HepG2 (cell line): ENCODE measurements around the gene CSNK1G1. TPM values are rescaled to one million over a fixed set of nuclear protein-coding genes. Genes with fewer than 3 reads are reported as not detected.

Source experiments
- ETV5 ChIP-seq: IDR thresholded peaks from 2 replicates; pipeline ENCODE4 v1.6.1; 2018; ENCODE audit warnings: missing biosample characterization, missing genetic modification reagents, inconsistent platforms, borderline replicate concordance
- HES4 ChIP-seq: sonication (generic); formaldehyde crosslinking; IDR thresholded peaks from 2 replicates; pipeline ENCODE4 v1.9.0; 2021; ENCODE audit warnings: mild to moderate bottlenecking, missing genetic modification reagents, borderline replicate concordance
- NR0B2 ChIP-seq: sonication (generic); formaldehyde crosslinking; IDR thresholded peaks from 2 replicates; pipeline ENCODE4 v1.4.0; 2020; ENCODE audit warnings: mild to moderate bottlenecking, missing genetic modification reagents
- PBX2 ChIP-seq: IDR thresholded peaks from 2 replicates; pipeline ENCODE4 v1.6.1; 2016; ENCODE audit warnings: control low read depth
- RBFOX2 ChIP-seq: fragments of 200-400 bp; formaldehyde crosslinking; IDR thresholded peaks from 2 replicates; pipeline ENCODE4 v1.6.1; 2017; ENCODE audit warnings: low read depth, mild to moderate bottlenecking, low read length
- RXRB ChIP-seq: IDR thresholded peaks from 2 replicates; pipeline ENCODE4 v1.6.1; 2016; ENCODE audit warnings: borderline replicate concordance, missing genetic modification reagents, missing compliant biosample characterization
- THAP9 ChIP-seq: sonication (generic); formaldehyde crosslinking; IDR thresholded peaks from 2 replicates; pipeline ENCODE4; 2020; ENCODE audit warnings: missing genetic modification reagents, mild to moderate bottlenecking, borderline replicate concordance
- ZNF235 ChIP-seq: sonication (generic); formaldehyde crosslinking; IDR thresholded peaks from 2 replicates; pipeline ENCODE4 v1.8.1; 2023; ENCODE audit warnings: mild to moderate bottlenecking, missing genetic modification reagents, borderline replicate concordance
- ZNF260 ChIP-seq: sonication (generic); formaldehyde crosslinking; IDR thresholded peaks from 2 replicates; pipeline ENCODE4 v1.4.0; 2020; ENCODE audit warnings: missing genetic modification reagents, low read depth, mild to moderate bottlenecking, borderline replicate concordance
- ZNF317 ChIP-seq: sonication (generic); formaldehyde crosslinking; IDR thresholded peaks from 2 replicates; pipeline ENCODE4 v1.5.0; 2020; ENCODE audit warnings: mild to moderate bottlenecking, missing genetic modification reagents
- ZNF510 ChIP-seq: sonication (generic); formaldehyde crosslinking; IDR thresholded peaks from 2 replicates; pipeline ENCODE4 v1.4.0; 2020; ENCODE audit warnings: low read depth, mild to moderate bottlenecking, missing genetic modification reagents
- ZNF563 ChIP-seq: sonication (generic); formaldehyde crosslinking; IDR thresholded peaks from 2 replicates; pipeline ENCODE4 v1.8.0; 2022; ENCODE audit warnings: mild to moderate bottlenecking, moderate library complexity, missing genetic modification reagents
- ZNF564 ChIP-seq: sonication (generic); formaldehyde crosslinking; IDR thresholded peaks from 2 replicates; pipeline ENCODE4 v1.8.1; 2023; ENCODE audit warnings: mild to moderate bottlenecking, missing genetic modification reagents
- polyA plus RNA-seq, 8 experiments: library from polyadenylated mRNA; depleted of rRNA in 3 of 8; stranded (reverse) in 7 of 8; unstranded in 1 of 8; fragments of >200 nt; fragmentation: Illumina TruSeq in 4 of 8; extraction: Trizol in 4 of 8; gene quantifications; 2 replicates each; pipeline versions ENCODE4 v1.2.1 to v1.2.3, GENCODE V29; 2011 to 2016; ENCODE audit warnings: low read depth in 4 of 8, missing spikeins in 1 of 8, mixed read lengths in 1 of 8; ENCODE audit not compliant: insufficient read depth in 1 of 8
- total RNA-seq, 5 experiments: library from RNA; depleted of rRNA; stranded (reverse); fragments of >200 nt; fragmentation: Illumina TruSeq; extraction: Trizol; gene quantifications; 2 replicates each; pipeline ENCODE4 v1.2.3, GENCODE V29; 2016; ENCODE audit warnings: low read depth in 1 of 5
- TF ChIP-seq, protein P1 (sequence below): sonication (generic); formaldehyde crosslinking; conservative IDR thresholded peaks from 2 replicates; pipeline ENCODE4 v1.4.0; 2020; ENCODE audit warnings: missing genetic modification reagents
- TF ChIP-seq, protein P2 (sequence below): sonication (generic); formaldehyde crosslinking; IDR thresholded peaks from 2 replicates; pipeline ENCODE4 v1.4.0; 2020; ENCODE audit warnings: missing genetic modification reagents
- TF ChIP-seq, protein P3 (sequence below): sonication (generic); formaldehyde crosslinking; IDR thresholded peaks from 2 replicates; pipeline ENCODE4 v1.9.0; 2021; ENCODE audit warnings: missing genetic modification reagents, borderline replicate concordance

Gene CSNK1G1
- total and polyA plus RNA-seq, 2 of the 13 experiments (the other 11 are each of a cell fraction or from before 2014, with no cell fraction given): 8.5 to 12.6 TPM

- TF ChIP-seq NR0B2 (CRISPR knock-in tag) (no peak), THAP9 (CRISPR knock-in tag) (no peak), RBFOX2 (peak; percentile 52), HES4 (CRISPR knock-in tag) (0 out of 2 replicates have a peak, but pooled peaks have one; percentile 46), ZNF563 (0 out of 2 replicates have a peak, but pooled peaks have one; percentile 45), ETV5 (CRISPR knock-in tag) (no peak), ZNF564 (0 out of 2 replicates have a peak, but pooled peaks have one; percentile 59), ZNF235 (peak; percentile 27; the same call in 1 of the 2 replicates), RXRB (CRISPR knock-in tag) (no peak), ZNF260 (CRISPR knock-in tag) (no peak), PBX2 (CRISPR knock-in tag) (no peak), ZNF510 (CRISPR knock-in tag) (no peak), ZNF317 (CRISPR knock-in tag) (peak; percentile 56; the same call in 1 of the 2 replicates)
- TF ChIP-seq, protein P1, sequence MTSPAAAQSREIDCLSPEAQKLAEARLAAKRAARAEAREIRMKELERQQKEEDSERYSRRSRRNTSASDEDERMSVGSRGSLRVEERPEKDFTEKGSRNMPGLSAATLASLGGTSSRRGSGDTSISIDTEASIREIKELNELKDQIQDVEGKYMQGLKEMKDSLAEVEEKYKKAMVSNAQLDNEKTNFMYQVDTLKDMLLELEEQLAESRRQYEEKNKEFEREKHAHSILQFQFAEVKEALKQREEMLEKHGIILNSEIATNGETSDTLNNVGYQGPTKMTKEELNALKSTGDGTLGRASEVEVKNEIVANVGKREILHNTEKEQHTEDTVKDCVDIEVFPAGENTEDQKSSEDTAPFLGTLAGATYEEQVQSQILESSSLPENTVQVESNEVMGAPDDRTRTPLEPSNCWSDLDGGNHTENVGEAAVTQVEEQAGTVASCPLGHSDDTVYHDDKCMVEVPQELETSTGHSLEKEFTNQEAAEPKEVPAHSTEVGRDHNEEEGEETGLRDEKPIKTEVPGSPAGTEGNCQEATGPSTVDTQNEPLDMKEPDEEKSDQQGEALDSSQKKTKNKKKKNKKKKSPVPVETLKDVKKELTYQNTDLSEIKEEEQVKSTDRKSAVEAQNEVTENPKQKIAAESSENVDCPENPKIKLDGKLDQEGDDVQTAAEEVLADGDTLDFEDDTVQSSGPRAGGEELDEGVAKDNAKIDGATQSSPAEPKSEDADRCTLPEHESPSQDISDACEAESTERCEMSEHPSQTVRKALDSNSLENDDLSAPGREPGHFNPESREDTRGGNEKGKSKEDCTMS: no peak
- TF ChIP-seq, protein P2, sequence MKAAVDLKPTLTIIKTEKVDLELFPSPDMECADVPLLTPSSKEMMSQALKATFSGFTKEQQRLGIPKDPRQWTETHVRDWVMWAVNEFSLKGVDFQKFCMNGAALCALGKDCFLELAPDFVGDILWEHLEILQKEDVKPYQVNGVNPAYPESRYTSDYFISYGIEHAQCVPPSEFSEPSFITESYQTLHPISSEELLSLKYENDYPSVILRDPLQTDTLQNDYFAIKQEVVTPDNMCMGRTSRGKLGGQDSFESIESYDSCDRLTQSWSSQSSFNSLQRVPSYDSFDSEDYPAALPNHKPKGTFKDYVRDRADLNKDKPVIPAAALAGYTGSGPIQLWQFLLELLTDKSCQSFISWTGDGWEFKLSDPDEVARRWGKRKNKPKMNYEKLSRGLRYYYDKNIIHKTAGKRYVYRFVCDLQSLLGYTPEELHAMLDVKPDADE (CRISPR knock-in tag): no peak
- TF ChIP-seq, protein P3, sequence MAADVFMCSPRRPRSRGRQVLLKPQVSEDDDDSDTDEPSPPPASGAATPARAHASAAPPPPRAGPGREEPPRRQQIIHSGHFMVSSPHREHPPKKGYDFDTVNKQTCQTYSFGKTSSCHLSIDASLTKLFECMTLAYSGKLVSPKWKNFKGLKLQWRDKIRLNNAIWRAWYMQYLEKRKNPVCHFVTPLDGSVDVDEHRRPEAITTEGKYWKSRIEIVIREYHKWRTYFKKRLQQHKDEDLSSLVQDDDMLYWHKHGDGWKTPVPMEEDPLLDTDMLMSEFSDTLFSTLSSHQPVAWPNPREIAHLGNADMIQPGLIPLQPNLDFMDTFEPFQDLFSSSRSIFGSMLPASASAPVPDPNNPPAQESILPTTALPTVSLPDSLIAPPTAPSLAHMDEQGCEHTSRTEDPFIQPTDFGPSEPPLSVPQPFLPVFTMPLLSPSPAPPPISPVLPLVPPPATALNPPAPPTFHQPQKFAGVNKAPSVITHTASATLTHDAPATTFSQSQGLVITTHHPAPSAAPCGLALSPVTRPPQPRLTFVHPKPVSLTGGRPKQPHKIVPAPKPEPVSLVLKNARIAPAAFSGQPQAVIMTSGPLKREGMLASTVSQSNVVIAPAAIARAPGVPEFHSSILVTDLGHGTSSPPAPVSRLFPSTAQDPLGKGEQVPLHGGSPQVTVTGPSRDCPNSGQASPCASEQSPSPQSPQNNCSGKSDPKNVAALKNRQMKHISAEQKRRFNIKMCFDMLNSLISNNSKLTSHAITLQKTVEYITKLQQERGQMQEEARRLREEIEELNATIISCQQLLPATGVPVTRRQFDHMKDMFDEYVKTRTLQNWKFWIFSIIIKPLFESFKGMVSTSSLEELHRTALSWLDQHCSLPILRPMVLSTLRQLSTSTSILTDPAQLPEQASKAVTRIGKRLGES (CRISPR knock-in tag): 0 out of 2 replicates have a peak, but pooled peaks have one; percentile 45
Measured at GRCh38 chr15:64151727-64152506, 204.1 kb downstream of the CSNK1G1 start, which contains the start of gene SNX22 (continued).
